ENCODE results near the gene C11orf68.
"Not testable (repeated sequence)": the region's sequence is repeated elsewhere in the genome, so short reads cannot be mapped to it uniquely, and the experiment has no call there.

C11orf68 gene

GRCh38 chr11:65918211-65919140, at the start of gene C11orf68:
Gene C11orf68, minus strand, starts transcription at chr11:65919062. Its CDS starts 31 bp downstream, at chr11:65919031.
- TF ChIP-seq ZNF274 (IDR thresholded peaks at IDR 0.05; ENCODE audit: low read depth, low read length): no peak
- peak within 1 kb of the TSS; percentile 87 for H3K4me3 ChIP-seq (ENCODE audit: low read length)

GRCh38 chr11:65967329-65967934, 48.6 kb upstream of the C11orf68 start:
- no peak overlapping the region for H3K4me3 ChIP-seq (ENCODE audit: low read length)
- no peak for TF ChIP-seq ZNF274 (IDR thresholded peaks at IDR 0.05; ENCODE audit: low read depth, low read length)

- TF ChIP-seq ZNF274 (IDR thresholded peaks at IDR 0.05; ENCODE audit: low read depth, low read length): no peak
- no peak overlapping the region for H3K4me3 ChIP-seq (ENCODE audit: low read length)
These were observed 47.3 kb upstream of the C11orf68 start for GRCh38 chr11:65965986-65966762.

GRCh38 chr11:65964906-65965305, 46.0 kb upstream of the C11orf68 start:
- H3K4me3 ChIP-seq (ENCODE audit: low read length): no peak overlapping the region
- no peak for TF ChIP-seq ZNF274 (IDR thresholded peaks at IDR 0.05; ENCODE audit: low read depth, low read length)

DNA sequence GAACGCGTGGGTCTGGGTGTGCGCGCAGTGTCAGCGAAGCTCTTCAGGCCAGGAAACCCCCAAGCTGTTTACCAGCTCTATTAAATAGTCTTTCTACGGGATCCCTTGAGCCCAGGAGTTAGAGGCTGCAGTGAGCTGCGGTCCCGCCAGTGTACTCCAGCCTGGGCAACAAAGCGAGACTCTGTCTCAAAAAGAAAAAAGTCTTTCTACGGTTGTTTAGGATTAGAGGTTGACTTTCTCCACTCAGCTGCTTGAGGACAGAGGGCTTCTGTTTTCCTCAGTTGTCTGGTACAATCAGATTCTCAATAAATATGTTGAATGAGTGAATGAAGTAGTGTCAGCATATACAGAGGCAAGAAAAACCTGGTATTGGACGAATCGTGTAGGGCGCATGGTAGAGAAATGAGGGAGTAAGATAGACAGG, 43.3 kb upstream of the C11orf68 start:
- H3K4me3 ChIP-seq (ENCODE audit: low read length): peak overlapping the region; percentile 71
- no peak for TF ChIP-seq ZNF274 (IDR thresholded peaks at IDR 0.05; ENCODE audit: low read depth, low read length)

DNA sequence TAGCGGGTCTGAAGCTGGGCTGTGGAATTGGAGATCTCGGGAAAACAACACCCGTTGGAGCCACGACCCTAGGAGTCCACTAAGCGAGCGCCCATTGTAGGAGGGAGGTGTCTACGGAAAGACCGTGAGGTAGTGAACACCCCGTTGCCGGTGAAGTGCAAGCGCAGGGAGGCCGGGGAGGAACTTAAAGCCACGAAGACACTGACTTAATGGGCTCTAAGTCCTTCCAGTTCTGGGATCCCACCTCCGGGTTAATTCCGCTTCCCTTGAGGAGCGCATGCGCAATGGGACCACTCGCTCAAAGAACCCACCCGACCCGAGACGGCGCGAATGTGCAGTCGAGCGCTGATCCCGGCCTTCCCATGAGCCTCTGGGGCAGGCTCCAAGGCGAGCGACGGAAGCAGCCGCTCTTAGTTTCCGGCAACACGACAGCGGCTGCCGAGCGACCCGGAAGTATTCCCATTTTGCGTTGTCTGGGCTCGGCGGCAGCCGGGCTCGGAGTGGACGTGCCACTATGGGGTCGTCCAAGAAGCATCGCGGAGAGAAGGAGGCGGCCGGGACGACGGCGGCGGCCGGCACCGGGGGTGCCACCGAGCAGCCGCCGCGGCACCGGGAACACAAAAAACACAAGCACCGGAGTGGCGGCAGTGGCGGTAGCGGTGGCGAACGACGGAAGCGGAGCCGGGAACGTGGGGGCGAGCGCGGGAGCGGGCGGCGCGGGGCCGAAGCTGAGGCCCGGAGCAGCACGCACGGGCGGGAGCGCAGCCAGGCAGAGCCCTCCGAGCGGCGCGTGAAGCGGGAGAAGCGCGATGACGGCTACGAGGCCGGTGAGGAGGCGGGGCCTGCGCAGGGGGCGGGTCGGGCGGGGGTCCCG, 42.6 kb upstream of the C11orf68 start, which contains the start of gene SART1:
SART1 (plus strand) TSS at position 468 of the 874 bp plus-strand sequence; CDS start at position 515, 47 bp downstream.
- H3K4me3 ChIP-seq (ENCODE audit: low read length): peak within 1 kb of the TSS; percentile 71
- TF ChIP-seq ZNF274 (IDR thresholded peaks at IDR 0.05; ENCODE audit: low read depth, low read length): no peak

DNA sequence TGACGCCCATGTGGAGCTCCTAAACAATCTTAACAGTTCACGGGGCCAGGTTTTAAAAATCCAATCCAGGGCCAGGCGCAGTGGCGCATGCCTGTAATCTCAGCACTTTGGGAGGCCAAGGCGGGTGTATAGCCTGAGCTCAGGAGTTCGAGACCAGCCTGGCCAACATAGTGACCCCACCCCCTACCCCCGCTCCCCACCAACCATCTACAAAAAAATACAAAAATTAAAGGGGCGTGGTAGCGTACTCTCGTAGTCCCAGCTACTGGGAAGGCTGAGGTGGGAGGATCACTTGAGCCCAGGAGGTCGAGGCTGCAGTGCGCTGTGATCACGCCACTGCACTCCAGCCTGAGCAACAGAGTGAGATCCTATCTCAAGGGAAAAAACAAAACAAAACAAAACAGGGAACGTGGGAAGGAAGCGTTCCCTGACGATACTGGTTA, 42.0 kb upstream of the C11orf68 start:
- no peak for TF ChIP-seq ZNF274 (IDR thresholded peaks at IDR 0.05; ENCODE audit: low read depth, low read length)
- peak overlapping the region; percentile 71 for H3K4me3 ChIP-seq (ENCODE audit: low read length)

DNA sequence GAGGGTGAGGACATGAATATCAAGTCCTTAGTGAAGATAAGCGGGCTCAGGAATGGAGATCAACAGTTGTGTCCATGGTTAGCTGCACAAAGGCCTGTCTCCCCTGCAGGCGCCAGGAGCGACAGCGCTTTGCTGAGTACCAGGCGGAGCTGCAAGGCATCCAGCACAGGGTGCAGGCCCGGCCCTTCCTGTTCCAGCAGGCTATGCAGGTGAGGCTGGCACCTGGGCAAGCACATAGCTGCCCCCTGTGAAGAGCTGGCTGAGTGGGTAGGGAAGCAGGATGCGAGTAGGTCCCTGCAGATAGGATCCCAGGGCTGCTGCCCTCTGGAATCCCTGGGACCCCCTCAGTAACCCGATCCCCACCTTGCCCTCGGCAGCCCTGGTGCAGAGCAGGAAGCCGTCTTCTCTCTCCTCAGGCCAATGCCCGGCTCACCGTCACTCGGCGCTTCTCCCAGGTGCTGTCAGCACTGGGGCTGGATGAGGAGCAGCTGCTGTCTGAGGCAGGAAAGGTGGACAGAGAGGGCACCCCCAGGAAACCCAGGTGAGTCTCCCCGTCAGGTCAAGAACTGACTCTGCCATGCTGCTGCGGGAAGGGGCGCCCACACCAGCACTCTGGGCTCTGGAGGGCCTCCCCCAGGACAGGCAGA, 40.0 kb upstream of the C11orf68 start:
- no peak overlapping the region for H3K4me3 ChIP-seq (ENCODE audit: low read length)
- TF ChIP-seq ZNF274 (IDR thresholded peaks at IDR 0.05; ENCODE audit: low read depth, low read length): no peak

DNA sequence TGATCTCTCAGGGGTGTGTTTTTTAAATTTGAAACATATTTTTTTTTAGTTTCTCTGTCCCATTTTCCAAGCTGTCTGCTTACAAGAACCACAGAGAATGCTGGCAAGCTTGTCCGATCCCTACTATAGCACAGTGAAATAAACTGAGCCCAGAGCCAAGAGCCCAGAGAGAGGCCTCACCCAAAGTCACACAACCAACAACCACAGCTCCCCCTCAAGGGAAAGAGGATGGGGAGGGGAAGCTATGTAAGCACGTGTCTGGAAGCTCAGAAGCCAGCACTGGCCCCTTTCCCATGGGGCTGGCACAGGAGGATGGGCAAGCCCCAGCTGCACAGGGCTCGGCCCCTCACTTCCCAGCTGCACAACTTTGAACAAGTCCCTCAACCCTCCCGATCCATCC, 39.4 kb upstream of the C11orf68 start:
- no peak overlapping the region for H3K4me3 ChIP-seq (ENCODE audit: low read length)
- TF ChIP-seq ZNF274 (IDR thresholded peaks at IDR 0.05; ENCODE audit: low read depth, low read length): no peak

- no peak overlapping the region for H3K4me3 ChIP-seq (ENCODE audit: low read length)
- no peak for TF ChIP-seq ZNF274 (IDR thresholded peaks at IDR 0.05; ENCODE audit: low read depth, low read length)
These were observed 35.9 kb upstream of the C11orf68 start for GRCh38 chr11:65954771-65955170.

- H3K4me3 ChIP-seq (ENCODE audit: low read length): no peak overlapping the region
- TF ChIP-seq ZNF274 (IDR thresholded peaks at IDR 0.05; ENCODE audit: low read depth, low read length): no peak
These were observed 34.6 kb upstream of the C11orf68 start for GRCh38 chr11:65953471-65953870.

GRCh38 chr11:65952052-65952521, 33.2 kb upstream of the C11orf68 start:
- no peak overlapping the region for H3K4me3 ChIP-seq (ENCODE audit: low read length)
- no peak for TF ChIP-seq ZNF274 (IDR thresholded peaks at IDR 0.05; ENCODE audit: low read depth, low read length)

DNA sequence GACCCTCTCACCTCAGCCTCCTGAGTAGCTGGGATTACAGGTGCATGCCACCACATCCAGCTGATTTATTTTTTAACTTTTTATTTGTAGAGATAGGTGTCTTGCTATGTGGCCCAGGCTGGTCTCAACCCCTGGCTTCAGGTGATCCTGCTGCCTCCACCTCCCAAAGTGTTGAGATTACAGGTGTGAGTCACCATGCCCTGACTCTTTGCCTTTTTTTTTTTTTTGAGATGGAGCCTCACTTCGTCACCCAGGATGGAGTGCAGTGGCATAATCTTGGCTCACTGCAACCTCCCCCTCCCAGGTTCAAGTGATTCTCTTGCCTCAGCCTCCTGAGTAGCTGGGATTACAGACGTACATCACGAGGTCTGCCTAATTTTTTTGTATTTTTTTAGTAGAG, 32.8 kb upstream of the C11orf68 start:
- not testable (repeated sequence) for H3K4me3 ChIP-seq (ENCODE audit: low read length)

DNA sequence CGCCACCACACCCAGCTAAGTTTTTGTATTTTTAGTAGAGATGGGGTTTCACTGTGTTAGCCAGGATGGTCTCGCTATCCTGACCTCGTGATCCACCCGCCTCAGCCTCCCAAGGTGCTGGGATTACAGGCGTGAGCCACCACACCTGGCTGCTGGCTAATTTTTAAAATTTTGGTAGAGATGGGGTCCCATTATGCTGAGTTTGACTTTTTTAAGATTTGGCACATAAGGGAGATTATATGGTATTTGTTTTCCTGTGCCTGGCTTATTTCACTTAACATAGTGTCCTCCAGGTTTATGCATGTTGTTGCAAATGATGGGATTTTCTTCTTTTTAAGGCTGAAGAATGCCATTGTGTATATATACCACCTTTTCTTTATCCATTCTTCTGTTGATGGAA, 31.8 kb upstream of the C11orf68 start:
- not testable (repeated sequence) for H3K4me3 ChIP-seq (ENCODE audit: low read length)
